Body of pancreas (tissue), 4 donors: ENCODE data around the gene KCND3.

ENCODE experiments used
- CTCF ChIP-seq, 7 experiments: fragments of 450-650 bp in 4 of 7; fragments of 200-600 bp in 3 of 7; sonication (generic) in 3 of 7; IDR thresholded peaks; one replicate each; pipeline ENCODE4 v1.5.1; 2016 to 2019; ENCODE audit warnings: antibody characterized with exemption in 7 of 7
- POLR2A ChIP-seq, 3 donors: fragments of 450-650 bp; IDR thresholded peaks; one replicate each; pipeline ENCODE4 v1.6.1; 2016; ENCODE audit warnings: antibody characterized with exemption in 3 of 3, mild to moderate bottlenecking in 2 of 3

GRCh38 chr1:111906111-111906510, 83.4 kb downstream of the KCND3 start:
- TF ChIP-seq CTCF (IDR thresholded peaks at IDR 0.05) = no peak
- no peak for TF ChIP-seq POLR2A (IDR thresholded peaks at IDR 0.05)
